ENCODE data around the gene VBP1. TPM values are rescaled to one million over a fixed set of nuclear protein-coding genes. Genes with fewer than 3 reads are reported as not detected.
"Not testable (repeated sequence)": the region's sequence is repeated elsewhere in the genome, so short reads cannot be mapped to it uniquely, and the experiment has no call there.

Gene VBP1
- polyA plus RNA-seq: 55.7 TPM

DNA sequence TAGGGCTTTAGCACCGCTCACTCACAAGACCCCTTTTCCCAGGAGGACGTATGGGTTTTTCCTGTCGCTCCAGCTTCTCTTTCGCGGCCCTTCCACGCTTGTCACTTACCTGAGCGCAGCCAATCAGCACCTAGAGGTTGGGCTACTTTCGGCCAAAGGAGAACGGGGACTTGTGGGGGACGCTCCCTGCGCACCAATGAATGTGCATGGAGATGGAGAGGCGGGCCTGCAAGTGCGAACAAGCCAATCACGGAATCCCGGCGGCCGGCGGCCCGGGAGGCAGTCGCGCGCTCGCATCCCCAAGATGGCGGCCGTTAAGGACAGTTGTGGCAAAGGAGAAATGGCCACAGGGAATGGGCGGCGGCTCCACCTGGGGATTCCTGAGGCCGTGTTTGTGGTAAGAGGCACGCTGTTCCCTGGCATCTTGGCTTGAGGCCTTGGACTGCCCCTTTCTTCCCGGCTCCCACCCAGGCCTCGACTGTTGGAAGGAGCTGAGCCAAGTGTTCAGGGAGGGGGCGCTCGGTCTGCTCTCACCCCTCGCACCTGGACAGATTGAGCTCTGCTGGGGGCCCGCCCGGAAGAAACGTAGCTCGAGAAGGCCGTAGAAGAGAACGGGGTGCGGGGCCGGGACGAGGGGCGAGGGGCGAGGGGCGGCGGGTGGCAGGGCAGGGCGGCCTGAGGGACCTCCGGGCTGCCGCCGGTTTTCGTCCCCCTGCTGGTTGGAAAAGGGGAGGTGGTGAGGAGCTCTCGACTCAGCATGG lies at the start of gene VBP1:
VBP1 (plus strand) TSS at position 282 of the 761 bp plus-strand sequence; CDS start at position 305, 23 bp downstream.
- Mint-ChIP-seq H3K9me3 (no peaks in the 10 kb centered on the region), H3K4me3 (peak within 1 kb of the TSS; percentile 90 to 98 (median 92)), H3K36me3 (peaks cover 1% of the 10 kb centered on the region), H3K27ac (peak within 1 kb of the TSS; percentile 80 to 98 (median 92)), H3K27me3 (no peaks in the 10 kb centered on the region), H3K4me1 (peaks cover 8 to 19% (median 12%) of the 10 kb centered on the region in 3 donors)

GRCh38 chrX:155169881-155170280 lies 46.4 kb upstream of the VBP1 start:
- Mint-ChIP-seq H3K36me3 (no peaks in the 10 kb centered on the region), H3K27ac (no peak overlapping the region), H3K9me3 (peaks cover 0 to 2% (median 1%) of the 10 kb centered on the region in 3 donors), H3K4me3 (no peak overlapping the region), H3K27me3 (no peaks in the 10 kb centered on the region), H3K4me1 (no peaks in the 10 kb centered on the region)

GRCh38 chrX:155179346-155179997 lies 36.8 kb upstream of the VBP1 start:
- Mint-ChIP-seq H3K9me3 (peaks cover 0 to 4% (median 1%) of the 10 kb centered on the region in 3 donors), H3K4me3 (no peak overlapping the region), H3K4me1 (no peaks in the 10 kb centered on the region), H3K27me3 (peaks cover 1% of the 10 kb centered on the region), H3K36me3 (peaks cover 1% of the 10 kb centered on the region), H3K27ac (no peak overlapping the region)

- Mint-ChIP-seq H3K36me3 (peaks cover 2% of the 10 kb centered on the region), H3K9me3 (peaks cover 0 to 16% (median 5%) of the 10 kb centered on the region in 3 donors), H3K4me3 (no peak overlapping the region), H3K27me3 (no peaks in the 10 kb centered on the region), H3K27ac (no peak overlapping the region), H3K4me1 (no peaks in the 10 kb centered on the region)
Measured at GRCh38 chrX:155188786-155189185, 27.5 kb upstream of the VBP1 start.

DNA sequence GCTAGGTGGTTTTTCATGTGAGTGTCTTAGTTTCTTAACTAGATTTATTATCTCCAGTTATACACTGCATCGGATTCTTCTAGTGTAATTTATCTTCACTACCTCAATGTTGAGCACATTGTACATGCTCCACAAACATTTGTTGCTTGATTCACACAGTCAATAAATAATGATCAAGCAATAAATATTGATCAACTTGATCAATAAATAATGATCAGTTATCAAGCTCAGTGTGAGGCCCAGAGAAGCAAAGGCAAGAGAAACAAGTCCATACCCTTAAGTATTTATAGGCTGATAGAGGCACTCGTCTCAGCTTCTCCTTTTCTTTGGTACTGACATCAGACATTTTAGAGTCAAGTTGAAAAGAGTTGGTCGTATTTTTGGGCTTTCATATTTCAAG lies 5.1 kb upstream of the VBP1 start:
- H3K27ac Mint-ChIP-seq: no peak overlapping the region
- no peaks in the 10 kb centered on the region for H3K9me3 Mint-ChIP-seq
- no peaks in the 10 kb centered on the region for H3K4me1 Mint-ChIP-seq
- H3K27me3 Mint-ChIP-seq: no peaks in the 10 kb centered on the region
- peaks cover 1% of the 10 kb centered on the region for H3K36me3 Mint-ChIP-seq
- H3K4me3 Mint-ChIP-seq: no peak overlapping the region

- H3K27ac Mint-ChIP-seq: no peak overlapping the region
- no peaks in the 10 kb centered on the region for H3K27me3 Mint-ChIP-seq
- H3K4me1 Mint-ChIP-seq: peaks cover 5 to 15% (median 9%) of the 10 kb centered on the region in 3 donors
- H3K4me3 Mint-ChIP-seq: no peak overlapping the region
- peaks cover 1% of the 10 kb centered on the region for H3K36me3 Mint-ChIP-seq
- H3K9me3 Mint-ChIP-seq: no peaks in the 10 kb centered on the region
Measured at GRCh38 chrX:155213731-155214130, 2.5 kb upstream of the VBP1 start.

DNA sequence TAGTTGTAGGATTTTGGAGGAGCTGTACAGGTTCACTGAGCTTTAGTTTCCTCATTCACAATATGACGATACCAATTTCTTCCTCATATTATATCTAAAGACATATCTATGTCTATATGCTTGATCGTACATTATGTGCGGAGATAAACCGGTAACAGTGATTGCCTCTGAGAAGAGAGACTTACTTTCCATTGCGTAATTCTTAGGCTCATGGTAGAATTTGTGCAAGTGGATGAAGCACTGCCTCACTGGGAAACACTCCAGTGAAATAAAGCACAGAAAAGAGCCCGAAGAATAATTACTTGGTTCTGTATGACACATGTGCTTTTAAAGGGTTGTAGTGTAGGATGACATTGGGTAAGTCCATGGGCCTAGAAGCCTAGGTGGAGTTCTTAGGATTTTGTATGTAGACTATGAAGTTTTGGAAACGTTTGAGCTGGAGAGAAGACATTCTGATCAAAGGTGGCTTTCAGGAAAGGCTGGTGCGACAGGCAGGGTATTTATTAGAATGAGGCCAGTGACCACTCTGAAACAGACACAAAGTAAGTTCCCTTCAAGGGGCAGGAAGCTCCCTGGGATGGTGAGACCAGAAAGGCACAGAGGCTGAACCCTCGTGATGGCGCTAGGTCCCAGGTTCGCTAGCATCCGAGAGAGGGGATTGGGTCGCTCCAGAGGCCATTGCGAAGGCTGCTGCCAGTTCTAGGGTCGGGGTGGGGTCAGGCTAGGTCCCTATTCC lies 649 bp upstream of the VBP1 start:
- H3K4me3 Mint-ChIP-seq: peak overlapping the region; percentile 90 to 98 (median 92)
- H3K36me3 Mint-ChIP-seq: peaks cover 1% of the 10 kb centered on the region
- H3K4me1 Mint-ChIP-seq: peaks cover 8 to 19% (median 12%) of the 10 kb centered on the region in 3 donors
- H3K27ac Mint-ChIP-seq: peak overlapping the region; percentile 80 to 98 (median 92)
- no peaks in the 10 kb centered on the region for H3K27me3 Mint-ChIP-seq
- H3K9me3 Mint-ChIP-seq: no peaks in the 10 kb centered on the region

DNA sequence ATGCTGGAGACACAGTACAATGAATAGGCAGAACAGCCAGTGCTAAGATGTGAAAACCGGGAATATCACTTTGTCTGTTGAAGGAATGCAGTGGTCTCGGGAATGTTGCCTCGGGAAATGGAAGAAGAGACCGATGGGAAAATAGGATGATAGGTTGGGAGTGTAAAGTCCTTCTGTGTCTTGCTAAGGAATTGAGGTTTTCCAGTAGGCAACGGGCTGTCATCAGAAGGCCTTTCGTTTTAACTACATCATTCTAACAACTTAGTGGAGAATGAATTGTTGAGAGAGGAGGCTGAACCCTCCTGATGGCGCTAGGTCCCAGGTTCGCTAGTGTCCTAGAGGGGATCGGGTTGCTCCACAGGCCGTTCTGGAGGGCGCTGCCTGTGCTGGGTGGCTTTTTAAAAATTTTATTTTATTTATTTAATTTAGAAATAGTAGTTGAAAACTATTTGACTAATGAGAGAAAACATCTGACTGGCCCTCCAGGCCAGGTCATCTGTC lies 730 bp downstream of the VBP1 start:
- H3K4me3 Mint-ChIP-seq: peak overlapping the region; percentile 90 to 98 (median 92)
- H3K4me1 Mint-ChIP-seq: peaks cover 8 to 19% (median 12%) of the 10 kb centered on the region in 3 donors
- no peaks in the 10 kb centered on the region for H3K9me3 Mint-ChIP-seq

GRCh38 chrX:155218777-155219176 lies 2.5 kb downstream of the VBP1 start:
- Mint-ChIP-seq H3K27me3 (no peaks in the 10 kb centered on the region), H3K9me3 (no peaks in the 10 kb centered on the region), H3K4me3 (peak overlapping the region in 2 of 4 donors; percentile 19 to 85), H3K36me3 (peaks cover 4% of the 10 kb centered on the region), H3K27ac (no peak overlapping the region), H3K4me1 (peaks cover 8 to 19% (median 12%) of the 10 kb centered on the region in 3 donors)

More for the DNA sequence above, 730 bp downstream of the VBP1 start:
- Mint-ChIP-seq H3K36me3 (peaks cover 1% of the 10 kb centered on the region), H3K27me3 (no peaks in the 10 kb centered on the region), H3K27ac (peak overlapping the region; percentile 2 to 98 (median 80))

- Mint-ChIP-seq H3K9me3 (peaks cover 0 to 3% (median 0%) of the 10 kb centered on the region in 3 donors), H3K27me3 (no peaks in the 10 kb centered on the region), H3K27ac (no peak overlapping the region), H3K36me3 (peaks cover 4% of the 10 kb centered on the region), H3K4me1 (peaks cover 10 to 19% (median 12%) of the 10 kb centered on the region in 3 donors), H3K4me3 (no peak overlapping the region)
Measured at GRCh38 chrX:155221351-155221750, 5.1 kb downstream of the VBP1 start.

- not testable (repeated sequence) for H3K36me3 Mint-ChIP-seq, H3K4me1 Mint-ChIP-seq, H3K27ac Mint-ChIP-seq, H3K9me3 Mint-ChIP-seq, H3K27me3 Mint-ChIP-seq, H3K4me3 Mint-ChIP-seq
Measured at GRCh38 chrX:155223746-155224145, 7.5 kb downstream of the VBP1 start.

- Mint-ChIP-seq H3K4me1 (peaks cover 0 to 2% (median 0%) of the 10 kb centered on the region in 3 donors), H3K9me3 (peaks cover 0 to 3% (median 0%) of the 10 kb centered on the region in 3 donors), H3K27me3 (no peaks in the 10 kb centered on the region), H3K27ac (no peak overlapping the region), H3K36me3 (peaks cover 2% of the 10 kb centered on the region), H3K4me3 (no peak overlapping the region)
Measured at GRCh38 chrX:155225774-155226173, 9.5 kb downstream of the VBP1 start.

DNA sequence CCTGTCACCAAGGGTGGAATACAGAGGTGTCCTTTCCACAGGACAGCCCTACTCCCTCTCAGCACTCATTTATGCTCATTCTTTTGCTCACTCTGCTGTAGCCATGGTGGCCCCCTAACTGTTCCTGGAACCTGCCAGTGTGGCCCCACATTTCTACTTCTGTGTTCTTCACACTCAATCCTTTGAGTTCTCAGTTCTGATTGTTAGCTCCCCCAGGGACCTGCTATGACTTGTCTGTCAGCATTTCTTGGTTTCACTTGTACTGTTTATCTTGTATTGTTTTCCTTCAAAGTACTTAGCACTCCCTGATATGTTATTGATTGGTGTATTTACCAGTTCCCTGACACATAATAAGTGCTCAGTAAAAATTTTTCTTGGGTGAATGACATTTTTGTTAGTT lies 14.9 kb downstream of the VBP1 start:
- H3K9me3 Mint-ChIP-seq: no peaks in the 10 kb centered on the region
- H3K27me3 Mint-ChIP-seq: no peaks in the 10 kb centered on the region
- peak overlapping the region in 1 of 3 donors; percentile 65 for H3K27ac Mint-ChIP-seq
- no peaks in the 10 kb centered on the region for H3K36me3 Mint-ChIP-seq
- H3K4me3 Mint-ChIP-seq: no peak overlapping the region
- peaks cover 2 to 7% (median 5%) of the 10 kb centered on the region in 3 donors for H3K4me1 Mint-ChIP-seq

DNA sequence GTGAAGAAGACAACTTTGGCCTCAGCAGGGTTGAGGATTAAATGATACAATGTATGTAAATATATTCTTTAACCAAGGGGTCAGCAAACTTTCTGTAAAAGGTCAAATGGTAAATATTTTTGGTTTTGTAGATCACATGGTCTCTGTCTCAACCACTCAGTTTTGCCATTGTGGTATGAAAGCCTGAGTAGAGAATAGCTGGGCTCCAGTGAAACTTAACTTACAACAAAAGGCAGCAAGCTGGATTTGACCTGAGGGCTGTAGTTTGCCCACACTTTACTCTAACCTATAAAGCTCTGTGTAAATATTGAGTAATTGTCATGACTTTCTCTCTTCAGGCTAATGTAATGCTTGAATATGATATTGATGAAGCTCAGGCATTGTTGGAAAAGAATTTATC lies 19.6 kb downstream of the VBP1 start:
- H3K9me3 Mint-ChIP-seq: no peaks in the 10 kb centered on the region
- no peak overlapping the region for H3K27ac Mint-ChIP-seq
- peaks cover 2 to 6% (median 4%) of the 10 kb centered on the region in 3 donors for H3K4me1 Mint-ChIP-seq
- H3K36me3 Mint-ChIP-seq: no peaks in the 10 kb centered on the region
- H3K4me3 Mint-ChIP-seq: no peak overlapping the region
- no peaks in the 10 kb centered on the region for H3K27me3 Mint-ChIP-seq

DNA sequence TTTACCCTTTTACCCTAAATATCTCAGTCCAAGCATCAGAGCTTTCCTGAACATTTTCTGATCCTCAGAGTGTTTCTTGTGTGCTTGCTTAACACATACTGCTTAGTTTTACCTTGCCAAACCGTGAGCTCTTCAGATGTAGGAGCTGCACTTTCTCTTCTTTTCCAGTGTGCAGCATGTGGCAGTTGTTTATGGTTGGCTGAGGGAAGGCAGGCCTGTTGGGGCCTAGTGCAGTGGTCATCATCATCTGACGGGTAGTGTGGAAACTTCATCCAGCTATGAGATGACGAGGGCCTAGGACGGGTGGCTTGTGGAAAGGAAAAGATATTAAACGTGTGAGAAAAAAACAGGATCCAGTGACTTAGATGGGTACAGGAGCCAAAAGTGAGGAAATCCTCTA lies 21.5 kb downstream of the VBP1 start:
- H3K36me3 Mint-ChIP-seq: no peaks in the 10 kb centered on the region
- no peaks in the 10 kb centered on the region for H3K4me1 Mint-ChIP-seq
- no peaks in the 10 kb centered on the region for H3K9me3 Mint-ChIP-seq
- no peaks in the 10 kb centered on the region for H3K27me3 Mint-ChIP-seq
- H3K27ac Mint-ChIP-seq: peak overlapping the region in 1 of 3 donors; percentile 18
- H3K4me3 Mint-ChIP-seq: no peak overlapping the region
